T-cell (primary cell): ENCODE results near the gene TAS1R1. TPM values are rescaled to one million over a fixed set of nuclear protein-coding genes. Genes with fewer than 3 reads are reported as not detected.

Experiments
- ATAC-seq, 4 experiments: fragments of 200-7000 bp in 3 of 4; fragments of 150-1000 bp in 1 of 4; cut with Tn5 transposase; replicated peaks in 1 of 4; 1 replicate in 3 of 4; 2 replicates in 1 of 4; pipeline ENCODE4 v1.10.0; 2021; ENCODE audit warnings: moderate library complexity in 3 of 4, mild to moderate bottlenecking in 2 of 4, moderate number of reproducible peaks in 1 of 4
- CTCF ChIA-PET, 2 donors: fragments of 300-600 bp; sonication (Branson Sonifier 250); formaldehyde crosslinking; loops; one replicate each; lab custom pipeline; 2022; ENCODE audit warnings: antibody characterized with exemption in 2 of 2; lab: Charles Lee
- POLR2A ChIA-PET, 2 donors: fragments of 300-600 bp; sonication (Branson Sonifier 250); formaldehyde crosslinking; loops; one replicate each; lab custom pipeline; 2022; ENCODE audit warnings: antibody characterized with exemption in 2 of 2; lab: Charles Lee
- DNase-seq, 35 experiments: peaks; one replicate each; pipeline versions ENCODE4 v3.0.0 to v3.0.0-alpha.2; 2013 to 2023
- H3K27ac ChIP-seq: one replicate; pipeline ENCODE4 v1.5.1; 2013; ENCODE audit warnings: low read length
- H3K27me3 ChIP-seq, 2 experiments: replicated peaks in 1 of 2; 1 replicate in 1 of 2; 2 replicates in 1 of 2; pipeline versions ENCODE4 v1.6.1 to v1.7.0; 2013; ENCODE audit warnings: low read length in 1 of 2, mixed read lengths in 1 of 2; ENCODE audit not compliant: control insufficient read depth in 2 of 2, insufficient read depth in 2 of 2; ENCODE audit errors: extremely low read depth in 1 of 2
- H3K36me3 ChIP-seq, 2 donors: 1 replicate in 1 of 2; 2 replicates in 1 of 2; pipeline versions ENCODE4 v1.6.1 to v1.7.0; 2013; ENCODE audit warnings: low read length in 1 of 2; ENCODE audit not compliant: control insufficient read depth in 2 of 2, insufficient read depth in 1 of 2; ENCODE audit errors: extremely low read depth in 1 of 2
- H3K4me1 ChIP-seq, 2 experiments: 1 replicate in 1 of 2; 2 replicates in 1 of 2; pipeline versions ENCODE4 v1.6.1 to v1.7.0; 2013; ENCODE audit warnings: low read length in 2 of 2, mixed read lengths in 1 of 2; ENCODE audit not compliant: insufficient read depth in 2 of 2, control insufficient read depth in 1 of 2; ENCODE audit errors: extremely low read depth in 1 of 2
- H3K4me3 ChIP-seq, 2 donors: 1 replicate in 1 of 2; 2 replicates in 1 of 2; pipeline versions ENCODE4 v1.5.1 to v1.7.0; 2013; ENCODE audit warnings: mild to moderate bottlenecking in 2 of 2, low read length in 1 of 2, moderate library complexity in 1 of 2; ENCODE audit not compliant: control insufficient read depth in 1 of 2; ENCODE audit errors: extremely low read depth in 1 of 2
- H3K9me3 ChIP-seq: 2 replicates; pipeline ENCODE4 v1.7.0; 2013
- H3K27ac Mint-ChIP-seq, 2 donors: one replicate each; pipeline ENCODE4 v1.8.0; 2020 to 2021; ENCODE audit warnings: mild to moderate bottlenecking in 2 of 2, mixed read lengths in 2 of 2
- H3K27me3 Mint-ChIP-seq, 2 donors: one replicate each; pipeline ENCODE4 v1.8.0; 2021 to 2022; ENCODE audit warnings: mixed read lengths in 2 of 2
- H3K36me3 Mint-ChIP-seq: one replicate; pipeline ENCODE4 v1.8.0; 2021; ENCODE audit warnings: mixed read lengths
- H3K4me1 Mint-ChIP-seq, 3 donors: one replicate each; pipeline ENCODE4 v1.8.0; 2020 to 2022; ENCODE audit warnings: mixed read lengths in 3 of 3, mild to moderate bottlenecking in 1 of 3
- H3K4me3 Mint-ChIP-seq, 3 donors: one replicate each; pipeline ENCODE4 v1.8.0; 2020 to 2022; ENCODE audit warnings: mild to moderate bottlenecking in 3 of 3, mixed read lengths in 3 of 3, moderate library complexity in 3 of 3
- H3K9me3 Mint-ChIP-seq, 3 donors: one replicate each; pipeline ENCODE4 v1.8.0; 2020 to 2022; ENCODE audit warnings: mixed read lengths in 3 of 3
- WGBS: methylation state at CpG from one replicate; pipeline ENCODE4 v1.1.5; 2013; ENCODE audit warnings: missing lambda C conversion rate; ENCODE audit not compliant: insufficient coverage; 5-methylcytosine and 5-hydroxymethylcytosine counted together
- total RNA-seq, 35 experiments: library from RNA in 6 of 35; stranded (reverse) in 6 of 35; fragments of 120-200 nt in 1 of 35; gene quantifications; one replicate each; pipeline versions ENCODE4 v1.2.1 to v1.2.4 and lab custom pipeline; 2013 to 2026

The TAS1R1 gene
- total RNA-seq, 5 donors from 2014 or later (not counting 1 experiment from before 2014, with no cell fraction given) = not detected

DNA sequence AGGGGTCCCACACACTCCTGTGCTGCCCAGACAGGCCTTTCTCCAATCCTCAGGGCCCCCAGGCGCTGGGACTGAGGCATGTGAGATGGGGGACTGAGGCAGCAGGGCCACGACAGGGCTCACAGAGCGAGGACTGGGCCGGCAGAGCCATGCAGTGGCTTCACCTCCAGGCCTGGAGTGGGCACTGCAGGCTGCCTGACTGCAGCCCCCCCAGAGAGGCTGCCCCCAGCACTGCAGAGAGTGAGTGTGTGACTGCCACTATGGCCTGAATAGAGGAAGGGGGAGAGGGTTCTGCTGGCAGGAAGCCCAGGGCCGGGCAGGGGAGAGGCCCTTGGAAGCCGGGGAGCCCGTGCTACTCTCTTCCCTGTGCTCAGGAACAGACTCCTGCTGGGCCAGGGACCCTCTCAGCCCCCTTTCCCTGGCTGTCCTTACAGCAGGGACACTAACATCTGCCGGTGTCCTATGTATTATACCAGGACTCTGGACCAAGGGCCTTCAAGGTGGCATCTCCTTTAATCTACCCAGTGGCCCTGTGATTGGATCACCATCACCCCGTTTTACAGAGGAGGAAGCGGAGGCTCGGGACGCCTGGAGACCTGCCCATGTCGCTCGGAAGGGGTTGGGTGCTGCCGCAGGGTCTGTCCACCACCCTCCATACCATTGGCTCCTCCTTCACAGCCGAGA lies 43.4 kb upstream of the TAS1R1 start:
- Mint-ChIP-seq H3K27ac (no peak overlapping the region), H3K9me3 (no peaks in the 10 kb centered on the region), H3K27me3 (peaks cover 4 to 5% of the 10 kb centered on the region in 2 donors), H3K4me3 (no peak overlapping the region), H3K4me1 (no peaks in the 10 kb centered on the region), H3K36me3 (no peaks in the 10 kb centered on the region)
- no peak for DNase-seq
- POLR2A ChIA-PET = interaction anchor here in 1 of 2 donors (0.7 kb wide), 1 partner anchor 136 kb away, joined by 3 read pairs; no protein-coding TSS in a partner anchor
- no peak for ATAC-seq
- no peak overlapping the region for H3K27ac ChIP-seq
- H3K4me3 ChIP-seq = no peak overlapping the region
- H3K27me3 ChIP-seq = peaks cover 0 to 32% of the 10 kb centered on the region in 2 experiments
- H3K9me3 ChIP-seq = no peaks in the 10 kb centered on the region
- H3K4me1 ChIP-seq = no peaks in the 10 kb centered on the region
- WGBS = 83% methylated on average over 16 of the region's 16 CpGs
- CTCF ChIA-PET = no interaction called here
- no peaks in the 10 kb centered on the region for H3K36me3 ChIP-seq

DNA sequence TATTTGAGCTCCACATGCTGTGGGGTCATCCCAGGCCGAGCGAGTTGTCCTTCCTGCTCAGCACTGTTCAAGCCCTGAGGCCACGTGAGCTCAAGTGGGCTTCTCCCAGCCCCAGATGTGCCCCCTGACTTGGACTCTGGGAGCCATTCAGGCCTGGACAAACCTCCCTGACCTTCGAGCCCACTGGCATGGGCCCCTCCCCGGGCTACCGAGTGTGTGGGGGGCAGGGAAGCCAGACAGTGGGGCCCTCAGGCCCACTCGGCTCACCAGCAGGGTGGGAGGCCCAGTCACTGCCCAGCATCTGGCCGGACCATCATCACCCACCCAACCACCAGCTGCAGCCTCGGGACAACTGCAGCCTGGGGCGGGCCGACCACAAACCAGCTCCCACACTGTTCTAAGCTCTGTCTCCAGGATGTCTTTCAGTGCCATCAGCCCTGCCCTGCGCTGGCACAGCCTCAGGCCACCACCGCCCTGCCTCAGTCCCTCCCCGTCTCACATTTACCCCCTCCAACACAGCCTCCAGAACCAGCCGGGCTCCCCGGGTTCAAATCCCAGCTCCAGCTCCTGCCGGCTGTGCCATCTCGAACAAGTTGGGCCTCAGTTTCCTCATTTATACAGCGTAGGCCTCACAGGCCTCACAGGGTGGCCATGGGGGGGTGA lies 42.7 kb upstream of the TAS1R1 start:
- 87% methylated on average over 13 of the region's 19 CpGs for whole genome bisulfite sequencing
- Histone ChIP-seq H3K9me3 (no peaks in the 10 kb centered on the region), H3K36me3 (no peaks in the 10 kb centered on the region), H3K27me3 (peaks cover 0 to 26% of the 10 kb centered on the region in 2 experiments), H3K4me3 (no peak overlapping the region), H3K4me1 (no peaks in the 10 kb centered on the region), H3K27ac (no peak overlapping the region)
- ATAC-seq (no peak), DNase-seq (no peak)
- H3K27me3 Mint-ChIP-seq = no peaks in the 10 kb centered on the region
- H3K9me3 Mint-ChIP-seq = no peaks in the 10 kb centered on the region
- H3K27ac Mint-ChIP-seq = no peak overlapping the region
- H3K4me1 Mint-ChIP-seq = no peaks in the 10 kb centered on the region
- ChIA-PET POLR2A (no interaction called here), CTCF (no interaction called here)
- H3K4me3 Mint-ChIP-seq = no peak overlapping the region
- H3K36me3 Mint-ChIP-seq = no peaks in the 10 kb centered on the region

GRCh38 chr1:6512908-6513280 lies 42.2 kb upstream of the TAS1R1 start:
- no peaks in the 10 kb centered on the region for H3K36me3 ChIP-seq
- 79% methylated on average over 7 of the region's 8 CpGs for WGBS
- no peaks in the 10 kb centered on the region for H3K9me3 ChIP-seq
- H3K4me1 Mint-ChIP-seq = no peaks in the 10 kb centered on the region
- H3K4me3 ChIP-seq = no peak overlapping the region
- H3K9me3 Mint-ChIP-seq = no peaks in the 10 kb centered on the region
- no peaks in the 10 kb centered on the region for H3K4me1 ChIP-seq
- H3K4me3 Mint-ChIP-seq = no peak overlapping the region
- H3K27ac ChIP-seq = no peak overlapping the region
- DNase-seq (no peak), ATAC-seq (no peak)
- H3K27me3 Mint-ChIP-seq = no peaks in the 10 kb centered on the region
- peaks cover 0 to 22% of the 10 kb centered on the region in 2 experiments for H3K27me3 ChIP-seq
- no peak overlapping the region for H3K27ac Mint-ChIP-seq
- ChIA-PET POLR2A (no interaction called here), CTCF (no interaction called here)
- H3K36me3 Mint-ChIP-seq = no peaks in the 10 kb centered on the region

DNA sequence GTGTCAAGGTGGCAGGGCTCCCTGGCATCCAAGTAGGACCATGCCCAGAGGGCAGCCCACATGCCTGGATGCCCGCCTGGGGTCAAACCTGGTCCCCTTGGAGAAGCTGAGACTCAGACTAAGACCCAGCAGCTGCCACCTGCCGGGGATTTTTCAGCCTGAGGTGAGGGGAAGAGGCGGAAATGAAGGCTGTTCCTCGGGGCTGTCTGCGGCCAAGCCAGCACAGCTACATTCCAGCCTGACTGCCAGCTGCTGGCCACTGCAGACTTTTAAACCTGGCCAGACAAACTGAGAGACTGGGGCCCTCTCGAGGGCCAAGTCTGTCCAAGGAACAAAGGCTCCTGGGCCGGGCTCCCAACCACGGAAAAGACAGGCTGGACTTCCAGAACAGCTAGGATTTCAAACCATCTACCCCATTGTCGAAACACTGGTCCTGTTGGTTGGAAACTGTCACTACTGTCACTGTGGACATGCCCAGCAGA lies 41.7 kb upstream of the TAS1R1 start:
- CTCF ChIA-PET = no interaction called here
- 81% methylated on average over 9 of the region's 9 CpGs for WGBS

GRCh38 chr1:6515771-6516170 lies 39.3 kb upstream of the TAS1R1 start:
- H3K36me3 Mint-ChIP-seq = no peaks in the 10 kb centered on the region
- WGBS = 57% methylated on average over 1 of the region's 4 CpGs
- no peak for DNase-seq

More for the DNA sequence above, 41.7 kb upstream of the TAS1R1 start:
- DNase-seq (no peak), ATAC-seq (no peak)
- no peaks in the 10 kb centered on the region for H3K27me3 Mint-ChIP-seq
- H3K4me1 ChIP-seq = no peaks in the 10 kb centered on the region
- H3K4me1 Mint-ChIP-seq = no peaks in the 10 kb centered on the region
- H3K27ac Mint-ChIP-seq = no peak overlapping the region
- H3K4me3 Mint-ChIP-seq = no peak overlapping the region
- H3K4me3 ChIP-seq = no peak overlapping the region
- no peaks in the 10 kb centered on the region for H3K9me3 ChIP-seq
- no peaks in the 10 kb centered on the region for H3K9me3 Mint-ChIP-seq
- no peaks in the 10 kb centered on the region for H3K36me3 ChIP-seq
- POLR2A ChIA-PET = no interaction called here
- H3K27ac ChIP-seq = no peak overlapping the region
- no peaks in the 10 kb centered on the region for H3K36me3 Mint-ChIP-seq
- peaks cover 0 to 21% of the 10 kb centered on the region in 2 experiments for H3K27me3 ChIP-seq

DNA sequence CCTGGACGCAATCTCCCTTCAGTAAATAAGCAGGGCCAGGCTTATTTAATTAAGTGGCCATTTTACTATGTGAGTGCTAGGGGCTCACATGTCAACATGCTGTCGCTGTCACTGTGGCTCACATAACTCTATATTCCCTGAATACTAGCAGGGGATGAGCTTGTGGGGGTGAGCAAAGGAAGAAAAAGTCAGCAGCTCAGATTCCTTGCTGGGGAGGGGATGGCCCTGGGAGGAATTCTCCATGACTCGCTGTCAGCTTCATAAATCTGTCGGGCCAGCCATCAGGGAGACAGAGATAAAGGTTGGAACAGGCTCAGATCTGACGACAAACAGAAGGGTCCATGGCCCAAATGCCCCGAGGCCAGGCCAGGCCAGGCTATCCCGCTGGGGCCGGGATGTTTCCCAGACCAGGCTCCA lies 37.7 kb upstream of the TAS1R1 start:
- ChIA-PET CTCF (no interaction called here), POLR2A (no interaction called here)
- no peak overlapping the region for H3K27ac ChIP-seq
- 93% methylated on average over 4 of the region's 8 CpGs for WGBS
- no peak overlapping the region for H3K4me3 ChIP-seq
- no peaks in the 10 kb centered on the region for H3K4me1 ChIP-seq
- DNase-seq = no peak
- Mint-ChIP-seq H3K9me3 (no peaks in the 10 kb centered on the region), H3K36me3 (no peaks in the 10 kb centered on the region), H3K4me3 (no peak overlapping the region), H3K27me3 (no peaks in the 10 kb centered on the region), H3K4me1 (no peaks in the 10 kb centered on the region), H3K27ac (no peak overlapping the region)
- H3K9me3 ChIP-seq = no peaks in the 10 kb centered on the region
- no peak for ATAC-seq
- no peaks in the 10 kb centered on the region for H3K27me3 ChIP-seq
- H3K36me3 ChIP-seq = no peaks in the 10 kb centered on the region

More at GRCh38 chr1:6515771-6516170, 39.3 kb upstream of the TAS1R1 start:
- ChIA-PET CTCF (no interaction called here), POLR2A (no interaction called here)
- no peaks in the 10 kb centered on the region for H3K4me1 ChIP-seq
- no peak overlapping the region for H3K4me3 ChIP-seq
- no peaks in the 10 kb centered on the region for H3K4me1 Mint-ChIP-seq
- no peaks in the 10 kb centered on the region for H3K27me3 Mint-ChIP-seq
- no peaks in the 10 kb centered on the region for H3K9me3 ChIP-seq
- no peaks in the 10 kb centered on the region for H3K9me3 Mint-ChIP-seq
- H3K27ac Mint-ChIP-seq = no peak overlapping the region
- H3K4me3 Mint-ChIP-seq = no peak overlapping the region
- H3K27me3 ChIP-seq = peaks cover 0 to 3% of the 10 kb centered on the region in 2 experiments
- ATAC-seq = no peak
- no peaks in the 10 kb centered on the region for H3K36me3 ChIP-seq
- H3K27ac ChIP-seq = no peak overlapping the region
